Endothelial cell of umbilical vein (primary cell): Measurements from ENCODE around the gene PKP4. TPM values are rescaled to one million over a fixed set of nuclear protein-coding genes. Genes with fewer than 3 reads are reported as not detected.

ENCODE experiments used
- BruUV-seq: library from RNA; stranded (reverse); fragments of 400-500 nt; replicated peaks from 2 replicates; lab custom pipeline; 2021; lab: Mats Ljungman, UMichigan
- CTCF ChIA-PET: fragments of 300-600, 350-600 bp; sonication (Branson Sonifier 250); formaldehyde crosslinking; loops from one replicate; lab custom pipeline; 2021; ENCODE audit warnings: antibody characterized with exemption, inconsistent platforms; lab: Charles Lee
- POLR2A ChIA-PET: fragments of 300-600, 350-600 bp; sonication (Branson Sonifier 250); formaldehyde crosslinking; loops from one replicate; lab custom pipeline; 2021; ENCODE audit warnings: antibody characterized with exemption, inconsistent platforms; lab: Charles Lee
- DNase-seq: peaks from one replicate; pipeline ENCODE4 v3.0.0-alpha.2; 2011; ENCODE audit warnings: low read depth, low spot score
- FAIRE-seq: peaks from 2 replicates; lab custom pipeline; 2011; peaks lifted over from hg19 to GRCh38; lab: Jason Lieb, UNC
- H2AFZ ChIP-seq: 2 replicates; pipeline ENCODE4 v1.6.0; 2012; ENCODE audit warnings: low read depth, low read length, control low read depth, inconsistent platforms
- H3K27ac ChIP-seq: 2 replicates; pipeline ENCODE4 v1.5.1; 2011; ENCODE audit warnings: low read depth, mild to moderate bottlenecking, control low read depth, low read length, moderate library complexity; ENCODE audit not compliant: insufficient read depth
- H3K27me3 ChIP-seq, 2 experiments: 2 replicates each; pipeline versions ENCODE4 v1.6.0 to v1.6.1; 2011; ENCODE audit warnings: low read length in 2 of 2, mixed read lengths in 1 of 2; ENCODE audit not compliant: control insufficient read depth in 2 of 2, insufficient read depth in 2 of 2
- H3K36me3 ChIP-seq, 2 experiments: 2 replicates in 1 of 2; 3 replicates in 1 of 2; pipeline ENCODE4 v1.5.1; 2011; ENCODE audit warnings: low read length in 2 of 2, mild to moderate bottlenecking in 1 of 2, moderate library complexity in 1 of 2; ENCODE audit not compliant: control insufficient read depth in 2 of 2, insufficient read depth in 2 of 2; ENCODE audit errors: extremely low read depth in 1 of 2
- H3K4me1 ChIP-seq: 3 replicates; pipeline ENCODE4 v1.5.1; 2011; ENCODE audit warnings: mild to moderate bottlenecking, low read length; ENCODE audit not compliant: control insufficient read depth, insufficient read depth; ENCODE audit errors: extremely low read depth
- H3K4me2 ChIP-seq: 2 replicates; pipeline ENCODE4 v1.6.1; 2011; ENCODE audit warnings: low read length, control low read depth, mixed read lengths; ENCODE audit not compliant: insufficient read depth
- H3K4me3 ChIP-seq, 3 experiments: fragments of 200-600 bp in 1 of 3; sonication (generic), shearing (Covaris generic) in 1 of 3; replicated peaks in 1 of 3; 2 replicates each; pipeline ENCODE4 v1.5.1; 2011 to 2016; ENCODE audit warnings: control low read depth in 3 of 3, low read length in 3 of 3, mild to moderate bottlenecking in 2 of 3, inconsistent platforms in 1 of 3, low read depth in 1 of 3, moderate library complexity in 1 of 3; ENCODE audit not compliant: insufficient read depth in 1 of 3
- H3K79me2 ChIP-seq: 2 replicates; pipeline ENCODE4 v1.6.0; 2012; ENCODE audit warnings: low read length, inconsistent platforms; ENCODE audit not compliant: control insufficient read depth, insufficient read depth
- H3K9ac ChIP-seq: replicated peaks from 2 replicates; pipeline ENCODE3; 2011; ENCODE audit warnings: low read length, control low read depth; ENCODE audit not compliant: insufficient read depth; ENCODE audit errors: extremely low read depth
- H3K9me1 ChIP-seq: replicated peaks from 3 replicates; pipeline ENCODE4 v1.6.0; 2011; ENCODE audit warnings: mild to moderate bottlenecking, low read length; ENCODE audit not compliant: control insufficient read depth, insufficient read depth; ENCODE audit errors: extremely low read depth
- H3K9me3 ChIP-seq: replicated peaks from 2 replicates; pipeline ENCODE4 v1.5.1; 2012; ENCODE audit warnings: low read length, inconsistent platforms; ENCODE audit not compliant: control insufficient read depth, insufficient read depth
- H4K20me1 ChIP-seq: replicated peaks from 2 replicates; pipeline ENCODE3; 2011; ENCODE audit warnings: mild to moderate bottlenecking, low read length; ENCODE audit not compliant: control insufficient read depth, insufficient read depth; ENCODE audit errors: extremely low read depth
- EZH2 ChIP-seq: IDR thresholded peaks from 2 replicates; pipeline ENCODE4 v1.6.1; 2012; ENCODE audit warnings: borderline replicate concordance, low read depth, mild to moderate bottlenecking, moderate library complexity, low read length, inconsistent platforms; ENCODE audit not compliant: severe bottlenecking
- FOS ChIP-seq: IDR thresholded peaks from 2 replicates; pipeline ENCODE4 v1.6.1; 2011; ENCODE audit warnings: mild to moderate bottlenecking, low read length, moderate library complexity, borderline replicate concordance; ENCODE audit not compliant: insufficient read depth
- GATA2 ChIP-seq: IDR thresholded peaks from 2 replicates; pipeline ENCODE4 v1.7.0; 2011; ENCODE audit warnings: low read depth, mild to moderate bottlenecking, moderate library complexity, mixed read lengths, low read length; ENCODE audit not compliant: insufficient read length, insufficient read depth
- MYC ChIP-seq: IDR thresholded peaks from one replicate; pipeline ENCODE4 v1.6.1; 2011; ENCODE audit warnings: mild to moderate bottlenecking, low read depth, low read length
- POLR2AphosphoS5 ChIP-seq: IDR thresholded peaks from 2 replicates; pipeline ENCODE4 v1.6.1; 2012; ENCODE audit warnings: low read depth, mild to moderate bottlenecking, control low read depth, low read length, moderate library complexity; ENCODE audit not compliant: insufficient read depth
- dilution Hi-C: fragments of 300-500 bp; cut with MboI; formaldehyde crosslinking; loops from one replicate; pipeline ENCODE4 v1.15.0; 2019; ENCODE audit warnings: low sequenced_read_pairs; ENCODE audit not compliant: extremely low pct_ligation_motif_present
- intact Hi-C: fragments of 100-400 bp; cut with micrococcal nuclease; formaldehyde crosslinking; loops from one replicate; pipeline ENCODE4 v1.10.0; 2022
- polyA plus RNA-seq, 4 experiments: library from polyadenylated mRNA; depleted of rRNA in 3 of 4; stranded (reverse) in 3 of 4; unstranded in 1 of 4; fragments of >200 nt; gene quantifications; 2 replicates each; pipeline versions ENCODE4 v1.2.1 to v1.2.3, GENCODE V29; 2011 to 2012; ENCODE audit warnings: missing spikeins in 1 of 4
- total RNA-seq: library from RNA; stranded (reverse); gene quantifications from 2 replicates; pipeline ENCODE4 v1.2.3, GENCODE V29; 2021
- TF ChIP-seq, protein P1 (sequence below), 2 donors: IDR thresholded peaks; 1 replicate in 1 of 2; 2 replicates in 1 of 2; pipeline ENCODE4 v1.5.1; 2011; ENCODE audit warnings: low read length in 2 of 2, mild to moderate bottlenecking in 2 of 2, moderate library complexity in 2 of 2, control low read depth in 1 of 2, inconsistent platforms in 1 of 2, low read depth in 1 of 2; ENCODE audit not compliant: insufficient read depth in 1 of 2; ENCODE audit errors: extremely low read depth in 1 of 2

Gene PKP4
- total and polyA plus RNA-seq, 2 donors (not counting 3 experiments of a cell fraction or from before 2014, with no cell fraction given), result 35.4 to 68.5 TPM

DNA sequence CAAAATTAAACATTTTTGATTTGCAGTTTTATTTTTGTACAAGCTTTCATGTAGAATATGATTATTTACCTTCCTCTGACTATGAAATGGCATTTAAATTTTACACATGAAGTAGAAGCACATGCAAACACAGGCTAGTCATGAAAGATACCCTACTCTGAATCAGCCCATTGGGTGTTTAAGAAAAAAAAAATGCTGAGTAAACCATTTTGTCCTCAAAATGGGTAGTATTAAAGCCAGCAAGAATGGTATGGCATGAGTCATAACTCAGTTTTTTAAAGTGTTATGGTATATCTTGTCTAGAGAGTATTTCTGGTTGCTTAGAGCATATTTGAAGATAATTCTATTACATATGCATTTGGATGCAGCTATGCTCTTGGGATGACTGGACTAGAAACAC lies 55.0 kb downstream of the PKP4 start:
- DNase-seq, result no peak
- TF ChIP-seq, protein P1, sequence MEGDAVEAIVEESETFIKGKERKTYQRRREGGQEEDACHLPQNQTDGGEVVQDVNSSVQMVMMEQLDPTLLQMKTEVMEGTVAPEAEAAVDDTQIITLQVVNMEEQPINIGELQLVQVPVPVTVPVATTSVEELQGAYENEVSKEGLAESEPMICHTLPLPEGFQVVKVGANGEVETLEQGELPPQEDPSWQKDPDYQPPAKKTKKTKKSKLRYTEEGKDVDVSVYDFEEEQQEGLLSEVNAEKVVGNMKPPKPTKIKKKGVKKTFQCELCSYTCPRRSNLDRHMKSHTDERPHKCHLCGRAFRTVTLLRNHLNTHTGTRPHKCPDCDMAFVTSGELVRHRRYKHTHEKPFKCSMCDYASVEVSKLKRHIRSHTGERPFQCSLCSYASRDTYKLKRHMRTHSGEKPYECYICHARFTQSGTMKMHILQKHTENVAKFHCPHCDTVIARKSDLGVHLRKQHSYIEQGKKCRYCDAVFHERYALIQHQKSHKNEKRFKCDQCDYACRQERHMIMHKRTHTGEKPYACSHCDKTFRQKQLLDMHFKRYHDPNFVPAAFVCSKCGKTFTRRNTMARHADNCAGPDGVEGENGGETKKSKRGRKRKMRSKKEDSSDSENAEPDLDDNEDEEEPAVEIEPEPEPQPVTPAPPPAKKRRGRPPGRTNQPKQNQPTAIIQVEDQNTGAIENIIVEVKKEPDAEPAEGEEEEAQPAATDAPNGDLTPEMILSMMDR (IDR thresholded peaks at IDR 0.05; ENCODE audit: extremely low read depth in 1 of 2, insufficient read depth in 1 of 2, low read depth in 1 of 2, low read length in 2 of 2), result no peak
- TF ChIP-seq FOS (no peak), POLR2AphosphoS5 (no peak), GATA2 (no peak), EZH2 (no peak)
- no peaks in the 10 kb centered on the region for H3K9me1 ChIP-seq
- H3K9ac ChIP-seq, result no peak overlapping the region
- H3K27me3 ChIP-seq, result no peaks in the 10 kb centered on the region
- no peak overlapping the region for H3K4me3 ChIP-seq
- H3K79me2 ChIP-seq, result peaks cover 16% of the 10 kb centered on the region
- H3K4me2 ChIP-seq, result no peak overlapping the region
- H3K36me3 ChIP-seq, result peaks cover 0 to 2% of the 10 kb centered on the region in 2 experiments
- H2AFZ ChIP-seq, result no peak overlapping the region
- FAIRE-seq, result no peak
- H4K20me1 ChIP-seq, result no peaks in the 10 kb centered on the region
- intact Hi-C loops (no loop called here), dilution Hi-C loops (no loop called here)
- no peak overlapping the region for H3K27ac ChIP-seq
- ChIA-PET POLR2A (no interaction called here), CTCF (interaction anchor here (1.0 to 1.8 kb wide), 2 partner anchors 18 to 234 kb away, joined by 3 to 4 read pairs; no protein-coding TSS in a partner anchor)
- no peaks in the 10 kb centered on the region for H3K4me1 ChIP-seq
- BruUV-seq, result no TSS peak
- no peaks in the 10 kb centered on the region for H3K9me3 ChIP-seq

DNA sequence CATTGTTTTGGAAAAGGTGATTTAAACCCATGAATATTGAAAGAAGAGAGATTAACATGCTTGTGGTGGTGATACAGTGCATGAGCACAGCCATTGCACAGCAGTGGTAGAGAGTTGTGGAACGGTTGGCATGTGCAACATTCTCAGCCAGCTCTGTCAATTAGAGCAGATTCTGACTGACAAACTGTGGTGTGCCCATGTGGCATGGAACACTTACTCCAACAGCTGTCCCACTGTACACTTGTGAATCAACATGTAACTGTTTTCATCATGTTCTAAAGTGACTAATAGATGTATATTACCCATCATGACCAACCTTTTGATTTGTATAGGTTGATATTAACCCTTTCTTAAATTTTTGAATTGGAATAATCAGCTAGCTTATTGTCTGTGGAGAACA lies 55.6 kb downstream of the PKP4 start:
- no peaks in the 10 kb centered on the region for H4K20me1 ChIP-seq
- no peak overlapping the region for H2AFZ ChIP-seq
- ChIA-PET CTCF (interaction anchor here (1.0 to 1.8 kb wide), 2 partner anchors 17 to 233 kb away, joined by 3 to 4 read pairs; no protein-coding TSS in a partner anchor), POLR2A (no interaction called here)
- H3K4me3 ChIP-seq, result no peak overlapping the region
- no TSS peak for BruUV-seq
- H3K36me3 ChIP-seq, result peaks cover 0 to 2% of the 10 kb centered on the region in 2 experiments
- intact Hi-C loops, result no loop called here
- no peak for FAIRE-seq
- no peaks in the 10 kb centered on the region for H3K9me1 ChIP-seq
- no peak for DNase-seq
- no peaks in the 10 kb centered on the region for H3K4me1 ChIP-seq
- no peak overlapping the region for H3K27ac ChIP-seq
- H3K9ac ChIP-seq, result no peak overlapping the region
- H3K79me2 ChIP-seq, result peaks cover 13% of the 10 kb centered on the region
- dilution Hi-C loops, result no loop called here
- H3K9me3 ChIP-seq, result no peaks in the 10 kb centered on the region
- H3K4me2 ChIP-seq, result no peak overlapping the region
- no peaks in the 10 kb centered on the region for H3K27me3 ChIP-seq
- TF ChIP-seq, protein P1 (IDR thresholded peaks at IDR 0.05; ENCODE audit: extremely low read depth in 1 of 2, insufficient read depth in 1 of 2, low read depth in 1 of 2, low read length in 2 of 2), result no peak
- TF ChIP-seq FOS, result no peak
- TF ChIP-seq MYC, result no peak
